Gastrocnemius medialis (tissue), 4 donors: ENCODE results near the gene PSMG4. TPM values are rescaled to one million over a fixed set of nuclear protein-coding genes. Genes with fewer than 3 reads are reported as not detected.

ENCODE experiments used
- ATAC-seq, 2 donors: fragments of 150-250 bp; one replicate each; pipeline ENCODE4 v1.9.1; 2016
- DNase-seq, 2 donors: peaks; one replicate each; pipeline ENCODE4 v3.0.0-alpha.2; 2019
- H3K27ac ChIP-seq, 4 donors: fragments of 200-600 bp; sonication (generic); 1 replicate in 1 of 4; 2 replicates in 3 of 4; pipeline ENCODE4 v1.5.1; 2016 to 2018; ENCODE audit warnings: mild to moderate bottlenecking in 2 of 4, moderate library complexity in 1 of 4
- H3K27me3 ChIP-seq, 3 donors: fragments of 200-600 bp; sonication (generic) in 2 of 3; 1 replicate in 1 of 3; 2 replicates in 2 of 3; pipeline versions ENCODE4 v1.5.1 to v1.6.0; 2016 to 2019; ENCODE audit warnings: mild to moderate bottlenecking in 1 of 3, moderate library complexity in 1 of 3
- H3K36me3 ChIP-seq, 2 donors: fragments of 200-600 bp; sonication (generic) in 1 of 2; one replicate each; pipeline ENCODE4 v1.5.1; 2017 to 2018
- H3K4me1 ChIP-seq, 2 donors: fragments of 200-600 bp; sonication (generic) in 1 of 2; one replicate each; pipeline ENCODE4 v1.5.1; 2016 to 2017; ENCODE audit warnings: mild to moderate bottlenecking in 2 of 2
- H3K4me3 ChIP-seq, 4 donors: fragments of 200-600 bp; sonication (generic) in 3 of 4; 1 replicate in 1 of 4; 2 replicates in 3 of 4; pipeline ENCODE4 v1.5.1; 2016 to 2019; ENCODE audit warnings: mild to moderate bottlenecking in 2 of 4
- H3K9me3 ChIP-seq, 3 donors: fragments of 200-600 bp; sonication (generic) in 2 of 3; 1 replicate in 1 of 3; 2 replicates in 2 of 3; pipeline ENCODE4 v1.5.1; 2016 to 2019
- POLR2A ChIP-seq, 2 donors: fragments of 450-650 bp; IDR thresholded peaks; one replicate each; pipeline ENCODE4 v1.6.1; 2017; ENCODE audit warnings: antibody characterized with exemption in 2 of 2, mild to moderate bottlenecking in 2 of 2, moderate library complexity in 2 of 2
- in situ Hi-C, 4 donors: fragments of 200-750 bp; cut with MboI; loops; one replicate each; pipeline versions ENCODE4 v1.15.0 to v1.8.0; 2017; ENCODE audit warnings: low sequenced_read_pairs in 4 of 4
- intact Hi-C: fragments of 100-400 bp; cut with DNase I; formaldehyde crosslinking; loops from one replicate; pipeline ENCODE4 v1.15.1; 2023; ENCODE audit warnings: low total_unique reads
- total RNA-seq, 4 donors: library from RNA; depleted of rRNA; stranded (reverse); fragments of >200 nt; gene quantifications; one replicate each; pipeline versions ENCODE4 v1.1.0 to v1.2.3, GENCODE V29; 2016
- TF ChIP-seq, protein P1 (sequence below), 5 experiments: fragments of 450-650 bp in 3 of 5; fragments of 200-600 bp in 2 of 5; sonication (generic) in 2 of 5; IDR thresholded peaks in 4 of 5; conservative IDR thresholded peaks in 1 of 5; 1 replicate in 4 of 5; 2 replicates in 1 of 5; pipeline ENCODE4 v1.5.1; 2016 to 2019; ENCODE audit warnings: antibody characterized with exemption in 5 of 5, mild to moderate bottlenecking in 3 of 5, moderate library complexity in 3 of 5

The PSMG4 gene
- total RNA-seq, 4 donors from 2014 or later, result 16.4 to 27.6 (median 22.0) TPM

GRCh38 chr6:3301506-3301905 is 42.8 kb downstream of the PSMG4 start:
- no peaks in the 10 kb centered on the region for H3K9me3 ChIP-seq
- H3K4me1 ChIP-seq, result no peaks in the 10 kb centered on the region
- in situ Hi-C loops, result no loop called here
- TF ChIP-seq POLR2A (IDR thresholded peaks at IDR 0.05), result no peak
- no peak overlapping the region for H3K4me3 ChIP-seq
- ATAC-seq (no peak), DNase-seq (no peak)
- intact Hi-C loops, result no loop called here
- no peak overlapping the region for H3K27ac ChIP-seq
- no peaks in the 10 kb centered on the region for H3K36me3 ChIP-seq
- no peaks in the 10 kb centered on the region for H3K27me3 ChIP-seq

- no peak overlapping the region for H3K27ac ChIP-seq
- DNase-seq (no peak), ATAC-seq (no peak)
- no peak for TF ChIP-seq POLR2A (IDR thresholded peaks at IDR 0.05)
- TF ChIP-seq, protein P1, sequence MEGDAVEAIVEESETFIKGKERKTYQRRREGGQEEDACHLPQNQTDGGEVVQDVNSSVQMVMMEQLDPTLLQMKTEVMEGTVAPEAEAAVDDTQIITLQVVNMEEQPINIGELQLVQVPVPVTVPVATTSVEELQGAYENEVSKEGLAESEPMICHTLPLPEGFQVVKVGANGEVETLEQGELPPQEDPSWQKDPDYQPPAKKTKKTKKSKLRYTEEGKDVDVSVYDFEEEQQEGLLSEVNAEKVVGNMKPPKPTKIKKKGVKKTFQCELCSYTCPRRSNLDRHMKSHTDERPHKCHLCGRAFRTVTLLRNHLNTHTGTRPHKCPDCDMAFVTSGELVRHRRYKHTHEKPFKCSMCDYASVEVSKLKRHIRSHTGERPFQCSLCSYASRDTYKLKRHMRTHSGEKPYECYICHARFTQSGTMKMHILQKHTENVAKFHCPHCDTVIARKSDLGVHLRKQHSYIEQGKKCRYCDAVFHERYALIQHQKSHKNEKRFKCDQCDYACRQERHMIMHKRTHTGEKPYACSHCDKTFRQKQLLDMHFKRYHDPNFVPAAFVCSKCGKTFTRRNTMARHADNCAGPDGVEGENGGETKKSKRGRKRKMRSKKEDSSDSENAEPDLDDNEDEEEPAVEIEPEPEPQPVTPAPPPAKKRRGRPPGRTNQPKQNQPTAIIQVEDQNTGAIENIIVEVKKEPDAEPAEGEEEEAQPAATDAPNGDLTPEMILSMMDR (IDR thresholded peaks at IDR 0.05 in 4 of 5, conservative IDR thresholded peaks at IDR 0.05 in 1 of 5), result no peak
- no peak overlapping the region for H3K4me3 ChIP-seq
- H3K9me3 ChIP-seq, result no peaks in the 10 kb centered on the region
- H3K27me3 ChIP-seq, result no peaks in the 10 kb centered on the region
- intact Hi-C loops, result no loop called here
- H3K36me3 ChIP-seq, result no peaks in the 10 kb centered on the region
- in situ Hi-C loops, result no loop called here
- no peaks in the 10 kb centered on the region for H3K4me1 ChIP-seq
These were observed 45.2 kb downstream of the PSMG4 start for GRCh38 chr6:3303795-3304411.

DNA sequence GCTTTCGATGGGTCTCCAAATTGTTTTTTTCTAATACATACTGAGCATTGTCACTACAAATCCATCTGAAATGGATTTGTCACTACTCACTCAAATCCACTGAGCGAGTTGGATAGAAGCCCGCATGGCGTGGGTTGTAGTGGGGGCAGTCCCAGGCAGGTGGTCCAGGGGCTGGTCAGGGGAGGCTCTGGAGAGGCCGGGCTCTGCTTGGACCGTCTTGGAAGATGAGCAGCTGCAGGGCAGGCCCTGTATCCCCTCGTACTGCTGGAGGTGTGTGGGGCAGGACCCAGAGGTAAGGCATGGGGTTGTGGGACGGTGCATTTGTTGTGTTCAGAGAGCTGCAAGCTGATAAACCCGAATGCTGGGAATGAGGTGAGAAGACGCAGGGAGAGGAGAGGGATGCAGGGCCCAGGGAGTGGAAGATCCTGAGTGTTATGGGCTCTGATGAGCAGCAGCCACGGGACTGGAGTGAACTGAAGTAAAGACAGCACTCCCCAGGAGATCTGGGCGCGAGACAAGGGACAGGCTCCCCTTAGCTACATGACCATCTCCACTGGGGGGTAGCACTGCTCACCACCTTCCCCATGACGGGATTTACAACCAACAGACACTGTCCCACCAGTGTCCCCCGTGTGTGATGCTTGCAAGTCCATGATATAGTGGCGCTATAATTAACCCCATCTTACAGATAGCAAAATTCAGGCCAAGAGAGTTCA is 45.9 kb downstream of the PSMG4 start:
- no peaks in the 10 kb centered on the region for H3K9me3 ChIP-seq
- no peaks in the 10 kb centered on the region for H3K27me3 ChIP-seq
- H3K27ac ChIP-seq, result no peak overlapping the region
- TF ChIP-seq POLR2A (IDR thresholded peaks at IDR 0.05), result no peak
- TF ChIP-seq, protein P1 (IDR thresholded peaks at IDR 0.05 in 4 of 5, conservative IDR thresholded peaks at IDR 0.05 in 1 of 5), result no peak
- DNase-seq (no peak), ATAC-seq (no peak)
- H3K4me1 ChIP-seq, result peaks cover 0 to 1% of the 10 kb centered on the region in 2 donors
- in situ Hi-C loops, result no loop called here
- no peaks in the 10 kb centered on the region for H3K36me3 ChIP-seq
- intact Hi-C loops, result no loop called here
- no peak overlapping the region for H3K4me3 ChIP-seq

- Histone ChIP-seq H3K4me1 (peaks cover 2 to 7% of the 10 kb centered on the region in 2 donors), H3K36me3 (no peaks in the 10 kb centered on the region), H3K27me3 (no peaks in the 10 kb centered on the region), H3K4me3 (no peak overlapping the region), H3K9me3 (no peaks in the 10 kb centered on the region), H3K27ac (no peak overlapping the region)
- in situ Hi-C loops (no loop called here), intact Hi-C loops (no loop called here)
- DNase-seq, result no peak
- ATAC-seq, result no peak
- no peak for TF ChIP-seq POLR2A (IDR thresholded peaks at IDR 0.05)
These were observed 46.4 kb downstream of the PSMG4 start for GRCh38 chr6:3305216-3305565.

- DNase-seq, result no peak
- H3K4me3 ChIP-seq, result no peak overlapping the region
- TF ChIP-seq, protein P1 (IDR thresholded peaks at IDR 0.05 in 4 of 5, conservative IDR thresholded peaks at IDR 0.05 in 1 of 5), result no peak
- no peak for TF ChIP-seq POLR2A (IDR thresholded peaks at IDR 0.05)
- intact Hi-C loops, result no loop called here
- H3K27ac ChIP-seq, result no peak overlapping the region
- no peaks in the 10 kb centered on the region for H3K36me3 ChIP-seq
- in situ Hi-C loops, result no loop called here
- H3K9me3 ChIP-seq, result no peaks in the 10 kb centered on the region
- H3K4me1 ChIP-seq, result peaks cover 9 to 12% of the 10 kb centered on the region in 2 donors
- no peak for ATAC-seq
- no peaks in the 10 kb centered on the region for H3K27me3 ChIP-seq
These were observed 47.1 kb downstream of the PSMG4 start for GRCh38 chr6:3305831-3306230.
